Measurements from ENCODE around the gene JUND. TPM values are rescaled to one million over a fixed set of nuclear protein-coding genes. Genes with fewer than 3 reads are reported as not detected.

Gene JUND
- polyA plus RNA-seq, 1 of the 3 experiments (the other 2 are of a cell fraction): 115 TPM

DNA sequence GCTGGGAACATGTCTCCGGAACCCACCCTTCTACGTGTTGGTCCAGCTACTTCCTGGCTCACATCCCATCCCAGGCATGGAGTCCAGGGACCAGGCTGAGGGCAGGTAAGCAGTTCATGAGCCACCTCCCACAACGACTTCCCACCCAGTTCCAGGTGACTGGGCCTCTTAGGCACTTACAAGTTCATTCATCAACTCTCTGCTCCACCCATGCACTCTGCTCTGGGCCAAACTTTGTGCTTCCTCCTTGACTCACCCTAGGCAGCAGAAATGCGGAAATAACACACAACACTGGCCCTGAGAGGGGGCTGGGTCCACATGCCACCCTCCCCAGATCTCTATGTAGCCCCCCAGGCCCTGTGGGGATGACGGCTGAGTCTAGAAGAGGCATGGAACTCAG is 27.7 kb downstream of the JUND start (continued):
- TF ChIP-seq RCOR1 (IDR thresholded peaks at IDR 0.05; ENCODE audit: low read length) (no peak), RAD21 (IDR thresholded peaks at IDR 0.05; ENCODE audit: low read length) (no peak), FOXM1 (IDR thresholded peaks at IDR 0.05; ENCODE audit: low read depth) (no peak)
- TF ChIP-seq, protein P1, sequence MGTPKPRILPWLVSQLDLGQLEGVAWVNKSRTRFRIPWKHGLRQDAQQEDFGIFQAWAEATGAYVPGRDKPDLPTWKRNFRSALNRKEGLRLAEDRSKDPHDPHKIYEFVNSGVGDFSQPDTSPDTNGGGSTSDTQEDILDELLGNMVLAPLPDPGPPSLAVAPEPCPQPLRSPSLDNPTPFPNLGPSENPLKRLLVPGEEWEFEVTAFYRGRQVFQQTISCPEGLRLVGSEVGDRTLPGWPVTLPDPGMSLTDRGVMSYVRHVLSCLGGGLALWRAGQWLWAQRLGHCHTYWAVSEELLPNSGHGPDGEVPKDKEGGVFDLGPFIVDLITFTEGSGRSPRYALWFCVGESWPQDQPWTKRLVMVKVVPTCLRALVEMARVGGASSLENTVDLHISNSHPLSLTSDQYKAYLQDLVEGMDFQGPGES (IDR thresholded peaks at IDR 0.05; ENCODE audit: low read depth, low read length): no peak
- TF ChIP-seq, protein P2, sequence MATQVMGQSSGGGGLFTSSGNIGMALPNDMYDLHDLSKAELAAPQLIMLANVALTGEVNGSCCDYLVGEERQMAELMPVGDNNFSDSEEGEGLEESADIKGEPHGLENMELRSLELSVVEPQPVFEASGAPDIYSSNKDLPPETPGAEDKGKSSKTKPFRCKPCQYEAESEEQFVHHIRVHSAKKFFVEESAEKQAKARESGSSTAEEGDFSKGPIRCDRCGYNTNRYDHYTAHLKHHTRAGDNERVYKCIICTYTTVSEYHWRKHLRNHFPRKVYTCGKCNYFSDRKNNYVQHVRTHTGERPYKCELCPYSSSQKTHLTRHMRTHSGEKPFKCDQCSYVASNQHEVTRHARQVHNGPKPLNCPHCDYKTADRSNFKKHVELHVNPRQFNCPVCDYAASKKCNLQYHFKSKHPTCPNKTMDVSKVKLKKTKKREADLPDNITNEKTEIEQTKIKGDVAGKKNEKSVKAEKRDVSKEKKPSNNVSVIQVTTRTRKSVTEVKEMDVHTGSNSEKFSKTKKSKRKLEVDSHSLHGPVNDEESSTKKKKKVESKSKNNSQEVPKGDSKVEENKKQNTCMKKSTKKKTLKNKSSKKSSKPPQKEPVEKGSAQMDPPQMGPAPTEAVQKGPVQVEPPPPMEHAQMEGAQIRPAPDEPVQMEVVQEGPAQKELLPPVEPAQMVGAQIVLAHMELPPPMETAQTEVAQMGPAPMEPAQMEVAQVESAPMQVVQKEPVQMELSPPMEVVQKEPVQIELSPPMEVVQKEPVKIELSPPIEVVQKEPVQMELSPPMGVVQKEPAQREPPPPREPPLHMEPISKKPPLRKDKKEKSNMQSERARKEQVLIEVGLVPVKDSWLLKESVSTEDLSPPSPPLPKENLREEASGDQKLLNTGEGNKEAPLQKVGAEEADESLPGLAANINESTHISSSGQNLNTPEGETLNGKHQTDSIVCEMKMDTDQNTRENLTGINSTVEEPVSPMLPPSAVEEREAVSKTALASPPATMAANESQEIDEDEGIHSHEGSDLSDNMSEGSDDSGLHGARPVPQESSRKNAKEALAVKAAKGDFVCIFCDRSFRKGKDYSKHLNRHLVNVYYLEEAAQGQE (IDR thresholded peaks at IDR 0.05; ENCODE audit: low read depth, low read length): no peak
- TF ChIP-seq, protein P3, sequence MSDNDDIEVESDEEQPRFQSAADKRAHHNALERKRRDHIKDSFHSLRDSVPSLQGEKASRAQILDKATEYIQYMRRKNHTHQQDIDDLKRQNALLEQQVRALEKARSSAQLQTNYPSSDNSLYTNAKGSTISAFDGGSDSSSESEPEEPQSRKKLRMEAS (IDR thresholded peaks at IDR 0.05; ENCODE audit: low read depth): no peak

DNA sequence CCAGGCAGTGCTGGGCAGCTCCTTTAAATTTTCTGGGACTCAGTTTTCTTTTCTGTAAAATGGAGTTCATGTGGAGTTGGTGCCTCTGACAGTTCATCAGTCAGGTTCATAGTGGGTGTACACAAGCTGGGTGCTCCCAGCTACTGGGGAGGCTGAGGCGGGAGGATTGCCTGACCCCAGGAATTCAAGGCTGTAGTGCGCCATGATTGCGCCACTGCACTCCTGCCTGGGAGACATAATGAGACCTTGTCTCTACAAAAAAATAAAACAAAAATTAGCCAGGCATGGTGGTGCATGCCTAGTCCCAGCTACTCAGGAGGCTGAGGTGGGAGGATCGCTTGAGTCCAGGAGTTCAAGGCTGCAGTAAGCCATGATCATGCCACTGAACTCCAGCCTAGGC is 28.3 kb downstream of the JUND start:
- ChIA-PET POLR2A (interaction anchor here (1.7 kb wide), 1 partner anchor 48 kb away, joined by 5 read pairs; no protein-coding TSS in a partner anchor), CTCF (interaction anchor here (0.7 to 19.4 kb wide), 16 partner anchors 8 to 143 kb away, joined by 3 to 505 read pairs (median 20); partner anchors contain the start of genes JUND, MPV17L2, PDE4C and RAB3A)
- no peak for DNase-seq
- Histone ChIP-seq H3K4me2 (no peak overlapping the region), H3K9ac (no peak overlapping the region), H3K36me3 (replicated peaks in 1 of 2; ENCODE audit: control insufficient read depth in 1 of 2, insufficient read depth in 2 of 2, low read length in 1 of 2) (no peaks in the 10 kb centered on the region), H3K4me3 (ENCODE audit: low read depth in 2 of 2, low read length in 1 of 2) (no peak overlapping the region), H3K9me3 (no peaks in the 10 kb centered on the region), H3K27ac (ENCODE audit: low read depth in 2 of 2, low read length in 1 of 2) (no peak overlapping the region), H4K20me1 (ENCODE audit: insufficient read depth) (no peaks in the 10 kb centered on the region), H3K9me2 (no peaks in the 10 kb centered on the region), H3K27me3 (ENCODE audit: insufficient read depth) (peaks cover 19% of the 10 kb centered on the region), H2AFZ (ENCODE audit: low read depth) (no peak overlapping the region), H3K4me1 (ENCODE audit: control insufficient read depth in 1 of 2, insufficient read depth in 2 of 2, low read depth in 1 of 2, low read length in 1 of 2) (no peaks in the 10 kb centered on the region), H3F3A (replicated peaks; ENCODE audit: insufficient read depth) (peaks cover 3% of the 10 kb centered on the region), H3K79me2 (ENCODE audit: insufficient read depth) (no peaks in the 10 kb centered on the region)
- 1% methylated on average over 4 of the region's 4 CpGs for WGBS (ENCODE audit: low lambda C conversion rate)
- TF ChIP-seq RFX5 (IDR thresholded peaks at IDR 0.05; ENCODE audit: low read length): no peak
- TF ChIP-seq POLR2AphosphoS5 (IDR thresholded peaks at IDR 0.05; ENCODE audit: low read depth, low read length): no peak
- no peak for TF ChIP-seq JUND (IDR thresholded peaks at IDR 0.05)
- no peak for TF ChIP-seq MXI1 (IDR thresholded peaks at IDR 0.05; ENCODE audit: low read depth, low read length)
- TF ChIP-seq TAF1 (IDR thresholded peaks at IDR 0.05; ENCODE audit: borderline replicate concordance, low read depth, low read length): no peak
- TF ChIP-seq, protein P4, sequence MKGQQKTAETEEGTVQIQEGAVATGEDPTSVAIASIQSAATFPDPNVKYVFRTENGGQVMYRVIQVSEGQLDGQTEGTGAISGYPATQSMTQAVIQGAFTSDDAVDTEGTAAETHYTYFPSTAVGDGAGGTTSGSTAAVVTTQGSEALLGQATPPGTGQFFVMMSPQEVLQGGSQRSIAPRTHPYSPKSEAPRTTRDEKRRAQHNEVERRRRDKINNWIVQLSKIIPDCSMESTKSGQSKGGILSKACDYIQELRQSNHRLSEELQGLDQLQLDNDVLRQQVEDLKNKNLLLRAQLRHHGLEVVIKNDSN (IDR thresholded peaks at IDR 0.05; ENCODE audit: borderline replicate concordance, low read depth): no peak
- TF ChIP-seq GABPA (IDR thresholded peaks at IDR 0.05; ENCODE audit: low read depth): no peak
- no peak for TF ChIP-seq MEF2A (IDR thresholded peaks at IDR 0.05; ENCODE audit: borderline replicate concordance, low read depth)
- no peak for TF ChIP-seq ELF1 (IDR thresholded peaks at IDR 0.05)
- no peak for TF ChIP-seq FOXM1 (IDR thresholded peaks at IDR 0.05; ENCODE audit: low read depth)
- TF ChIP-seq GATA2 (CRISPR knock-in tag; IDR thresholded peaks at IDR 0.05): no peak
